Keratinocyte (primary cell): ENCODE data around the gene P2RY11.

ENCODE experiments used
- EZH2 ChIP-seq: IDR thresholded peaks from one replicate; pipeline ENCODE4 v1.6.1; 2012; ENCODE audit warnings: inconsistent platforms, mild to moderate bottlenecking, low read length, moderate library complexity
- TF ChIP-seq, protein P1 (sequence below), 3 experiments: IDR thresholded peaks in 1 of 3; conservative IDR thresholded peaks in 1 of 3; optimal IDR thresholded peaks in 1 of 3; 2 replicates in 2 of 3; 3 replicates in 1 of 3; pipeline versions ENCODE3 to v1.5.1; 2011; ENCODE audit warnings: low read length in 3 of 3, mild to moderate bottlenecking in 3 of 3, moderate library complexity in 2 of 3, control low read depth in 1 of 3, inconsistent platforms in 1 of 3; ENCODE audit not compliant: insufficient read depth in 2 of 3; ENCODE audit errors: extremely low read depth in 1 of 3

DNA sequence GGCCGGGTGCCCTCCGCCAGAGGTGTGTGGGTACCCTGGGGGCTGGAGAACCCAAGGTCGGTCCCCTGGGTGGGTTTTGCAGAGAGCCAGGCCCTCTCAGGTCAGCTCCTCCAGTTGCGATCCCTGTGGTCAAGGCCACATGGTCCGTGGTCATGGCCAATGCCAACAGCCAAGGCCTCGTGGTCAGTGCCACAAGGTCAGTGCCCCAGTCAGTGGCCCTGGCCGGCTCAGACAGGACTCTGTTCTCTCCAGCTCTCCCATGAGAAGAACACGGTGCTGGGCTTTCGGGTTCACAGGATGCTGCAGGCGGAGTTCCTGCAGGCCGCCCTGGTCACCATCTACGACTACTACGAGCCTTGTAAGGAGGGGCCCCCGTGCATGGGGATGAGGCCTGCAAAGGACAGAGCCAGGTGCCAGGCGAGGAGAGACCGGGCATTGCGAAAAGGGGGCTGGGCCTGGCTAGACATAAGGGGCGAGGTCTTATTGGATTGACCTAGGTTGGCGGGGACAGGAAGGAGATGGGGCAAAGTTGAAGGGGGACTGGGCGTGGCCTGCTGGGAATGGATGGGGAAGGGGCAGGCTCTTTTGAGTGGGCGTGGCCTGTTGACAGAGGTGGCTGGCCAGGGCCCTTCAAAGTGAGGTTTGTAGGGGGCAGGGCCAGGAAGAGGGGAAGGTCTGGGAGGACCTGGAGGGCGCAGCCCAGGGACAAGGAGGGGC, 40.6 kb upstream of the P2RY11 start:
- TF ChIP-seq, protein P1, sequence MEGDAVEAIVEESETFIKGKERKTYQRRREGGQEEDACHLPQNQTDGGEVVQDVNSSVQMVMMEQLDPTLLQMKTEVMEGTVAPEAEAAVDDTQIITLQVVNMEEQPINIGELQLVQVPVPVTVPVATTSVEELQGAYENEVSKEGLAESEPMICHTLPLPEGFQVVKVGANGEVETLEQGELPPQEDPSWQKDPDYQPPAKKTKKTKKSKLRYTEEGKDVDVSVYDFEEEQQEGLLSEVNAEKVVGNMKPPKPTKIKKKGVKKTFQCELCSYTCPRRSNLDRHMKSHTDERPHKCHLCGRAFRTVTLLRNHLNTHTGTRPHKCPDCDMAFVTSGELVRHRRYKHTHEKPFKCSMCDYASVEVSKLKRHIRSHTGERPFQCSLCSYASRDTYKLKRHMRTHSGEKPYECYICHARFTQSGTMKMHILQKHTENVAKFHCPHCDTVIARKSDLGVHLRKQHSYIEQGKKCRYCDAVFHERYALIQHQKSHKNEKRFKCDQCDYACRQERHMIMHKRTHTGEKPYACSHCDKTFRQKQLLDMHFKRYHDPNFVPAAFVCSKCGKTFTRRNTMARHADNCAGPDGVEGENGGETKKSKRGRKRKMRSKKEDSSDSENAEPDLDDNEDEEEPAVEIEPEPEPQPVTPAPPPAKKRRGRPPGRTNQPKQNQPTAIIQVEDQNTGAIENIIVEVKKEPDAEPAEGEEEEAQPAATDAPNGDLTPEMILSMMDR (optimal IDR thresholded peaks at IDR 0.05 in 1 of 3, IDR thresholded peaks at IDR 0.05 in 1 of 3, conservative IDR thresholded peaks at IDR 0.05 in 1 of 3; ENCODE audit: extremely low read depth in 1 of 3, insufficient read depth in 2 of 3, low read length in 3 of 3): no peak
- no peak for TF ChIP-seq EZH2
